Measurements from ENCODE around the gene PCDHGA12.
A peak's percentile ranks its signal among the peaks of the same experiment; 100 is the strongest.
"Not testable (repeated sequence)": the region's sequence is repeated elsewhere in the genome, so short reads cannot be mapped to it uniquely, and the experiment has no call there.

Gene PCDHGA12

GRCh38 chr5:141430332-141431113 is at the start of gene PCDHGA12:
PCDHGA12 (plus strand) TSS chr5:141430507; CDS start chr5:141430760, 253 bp downstream.
- no peak for DNase-seq

- DNase-seq, result no peak
Observed at GRCh38 chr5:141382469-141383294, 47.6 kb upstream of the PCDHGA12 start, which contains the start of gene PCDHGA7. PCDHGA7 (plus strand) TSS chr5:141382742; CDS start chr5:141382900, 158 bp downstream.

- DNase-seq, result no peak
Observed at GRCh38 chr5:141383345-141383744, 47.0 kb upstream of the PCDHGA12 start.

- DNase-seq, result no peak
Observed at GRCh38 chr5:141384471-141385267, 45.6 kb upstream of the PCDHGA12 start.

GRCh38 chr5:141387557-141388311 is 42.6 kb upstream of the PCDHGA12 start, which contains the start of gene PCDHGB4:
PCDHGB4 (plus strand) TSS chr5:141387698; CDS start chr5:141387885, 187 bp downstream.
- not testable (repeated sequence) for DNase-seq

GRCh38 chr5:141388661-141389060 is 41.6 kb upstream of the PCDHGA12 start:
- DNase-seq, result no peak

- DNase-seq, result no peak
Observed at GRCh38 chr5:141389153-141390042, 40.9 kb upstream of the PCDHGA12 start.

- DNase-seq, result no peak
Observed at GRCh38 chr5:141392429-141393198, 37.7 kb upstream of the PCDHGA12 start, which contains the start of gene PCDHGA8. PCDHGA8 (plus strand) TSS chr5:141392633; CDS start chr5:141392814, 181 bp downstream.

- DNase-seq, result no peak
Observed at GRCh38 chr5:141393267-141393666, 37.0 kb upstream of the PCDHGA12 start.

- not testable (repeated sequence) for DNase-seq
Observed at GRCh38 chr5:141394401-141395187, 35.7 kb upstream of the PCDHGA12 start.

GRCh38 chr5:141397756-141398551 is 32.4 kb upstream of the PCDHGA12 start, which contains the start of gene PCDHGB5:
PCDHGB5 (plus strand) TSS chr5:141397947; CDS start chr5:141398128, 181 bp downstream.
- peak; percentile 52 for DNase-seq

GRCh38 chr5:141398608-141399007 is 31.7 kb upstream of the PCDHGA12 start:
- no peak for DNase-seq

- DNase-seq, result no peak
Observed at GRCh38 chr5:141399555-141400258, 30.6 kb upstream of the PCDHGA12 start.

- no peak for DNase-seq
Observed at GRCh38 chr5:141402553-141403243, 27.6 kb upstream of the PCDHGA12 start, which contains the start of gene PCDHGA9. PCDHGA9 (plus strand) TSS chr5:141402778; CDS start chr5:141402953, 175 bp downstream.

GRCh38 chr5:141403387-141403786 is 26.9 kb upstream of the PCDHGA12 start:
- no peak for DNase-seq

- not testable (repeated sequence) for DNase-seq
Observed at GRCh38 chr5:141407790-141408505, 22.4 kb upstream of the PCDHGA12 start, which contains the start of gene PCDHGB6. PCDHGB6 (plus strand) TSS chr5:141408021; CDS start chr5:141408203, 182 bp downstream.

Measured in T1000 (cell line).